A549 (cell line): Measurements from ENCODE around the gene ANO10.

ENCODE experiments used
- BCL3 ChIP-seq: fragments of >200 bp; sonication (Bioruptor Twin); formaldehyde crosslinking; IDR thresholded peaks from 3 replicates; pipeline ENCODE4 v1.6.1; 2016
- BHLHE40 ChIP-seq: IDR thresholded peaks from 2 replicates; pipeline ENCODE4 v1.6.1; 2012; ENCODE audit warnings: low read depth, low read length, inconsistent platforms
- CTCF ChIP-seq: fragments of >200 bp; sonication (Bioruptor Twin); formaldehyde crosslinking; IDR thresholded peaks from 3 replicates; pipeline ENCODE4 v1.5.1; 2016
- EHMT2 ChIP-seq: fragments of 200-600 bp; sonication (generic); IDR thresholded peaks from 2 replicates; pipeline ENCODE4 v1.6.1; 2016; ENCODE audit warnings: antibody characterized with exemption, low read depth, mild to moderate bottlenecking, moderate library complexity
- JUNB ChIP-seq: fragments of >200 bp; sonication (Bioruptor Twin); formaldehyde crosslinking; IDR thresholded peaks from 2 replicates; pipeline ENCODE4 v1.6.1; 2016
- POLR2A ChIP-seq: IDR thresholded peaks from 2 replicates; pipeline ENCODE4 v1.6.1; 2012; ENCODE audit warnings: mild to moderate bottlenecking, low read length
- RAD21 ChIP-seq, 2 experiments: fragments of >200 bp in 1 of 2; sonication (Bioruptor Twin) in 1 of 2; formaldehyde crosslinking in 1 of 2; IDR thresholded peaks in 1 of 2; conservative IDR thresholded peaks in 1 of 2; 2 replicates in 1 of 2; 3 replicates in 1 of 2; pipeline ENCODE4 v1.6.1; 2012 to 2018; ENCODE audit warnings: inconsistent platforms in 1 of 2
- RARB ChIP-seq: fragments of 250-450 bp; sonication (Bioruptor Pico); IDR thresholded peaks from 2 replicates; pipeline ENCODE4 v1.8.0; 2021; ENCODE audit warnings: mild to moderate bottlenecking, moderate library complexity
- RCOR1 ChIP-seq: fragments of 150-350 bp; IDR thresholded peaks from 2 replicates; pipeline ENCODE4 v1.6.1; 2014; ENCODE audit warnings: antibody characterized with exemption, low read length, low read depth
- SMC3 ChIP-seq: fragments of >200 bp; sonication (Bioruptor Twin); formaldehyde crosslinking; IDR thresholded peaks from 3 replicates; pipeline ENCODE4 v1.6.1; 2018; ENCODE audit warnings: inconsistent platforms
- USF2 ChIP-seq: fragments of 450-650 bp; IDR thresholded peaks from 2 replicates; pipeline ENCODE4 v1.6.1; 2014; ENCODE audit warnings: antibody characterized with exemption
- TF ChIP-seq, protein P1 (sequence below): IDR thresholded peaks from 2 replicates; pipeline ENCODE4 v1.6.1; 2012
- TF ChIP-seq, protein P2 (sequence below): fragments of 250-450 bp; sonication (Bioruptor Pico); IDR thresholded peaks from 2 replicates; pipeline ENCODE4 v1.5.0; 2021; ENCODE audit warnings: mild to moderate bottlenecking, moderate library complexity, borderline replicate concordance

- no peak for TF ChIP-seq JUNB
- TF ChIP-seq POLR2A: no peak
- no peak for TF ChIP-seq SMC3
- no peak for TF ChIP-seq CTCF
- no peak for TF ChIP-seq RCOR1
- TF ChIP-seq BCL3: no peak
- no peak for TF ChIP-seq RAD21 (conservative IDR thresholded peaks at IDR 0.05 in 1 of 2, IDR thresholded peaks at IDR 0.05 in 1 of 2)
- TF ChIP-seq USF2: no peak
- TF ChIP-seq, protein P1, sequence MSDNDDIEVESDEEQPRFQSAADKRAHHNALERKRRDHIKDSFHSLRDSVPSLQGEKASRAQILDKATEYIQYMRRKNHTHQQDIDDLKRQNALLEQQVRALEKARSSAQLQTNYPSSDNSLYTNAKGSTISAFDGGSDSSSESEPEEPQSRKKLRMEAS: no peak
- no peak for TF ChIP-seq EHMT2
- no peak for TF ChIP-seq RARB (CRISPR knock-in tag)
- TF ChIP-seq BHLHE40: no peak
- TF ChIP-seq, protein P2, sequence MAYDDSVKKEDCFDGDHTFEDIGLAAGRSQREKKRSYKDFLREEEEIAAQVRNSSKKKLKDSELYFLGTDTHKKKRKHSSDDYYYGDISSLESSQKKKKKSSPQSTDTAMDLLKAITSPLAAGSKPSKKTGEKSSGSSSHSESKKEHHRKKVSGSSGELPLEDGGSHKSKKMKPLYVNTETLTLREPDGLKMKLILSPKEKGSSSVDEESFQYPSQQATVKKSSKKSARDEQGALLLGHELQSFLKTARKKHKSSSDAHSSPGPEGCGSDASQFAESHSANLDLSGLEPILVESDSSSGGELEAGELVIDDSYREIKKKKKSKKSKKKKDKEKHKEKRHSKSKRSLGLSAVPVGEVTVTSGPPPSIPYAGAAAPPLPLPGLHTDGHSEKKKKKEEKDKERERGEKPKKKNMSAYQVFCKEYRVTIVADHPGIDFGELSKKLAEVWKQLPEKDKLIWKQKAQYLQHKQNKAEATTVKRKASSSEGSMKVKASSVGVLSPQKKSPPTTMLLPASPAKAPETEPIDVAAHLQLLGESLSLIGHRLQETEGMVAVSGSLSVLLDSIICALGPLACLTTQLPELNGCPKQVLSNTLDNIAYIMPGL (CRISPR knock-in tag): no peak
Observed at GRCh38 chr3:43558171-43558570, 63.6 kb downstream of the ANO10 start.
